ENCODE results near the gene ABCA3. TPM values are rescaled to one million over a fixed set of nuclear protein-coding genes. Genes with fewer than 3 reads are reported as not detected.

Gene ABCA3
- total and polyA plus RNA-seq, 2 donors (not counting 1 experiment from before 2014, with no cell fraction given) = 3.1 to 5.1 TPM

- no peaks in the 10 kb centered on the region for H3K4me1 Mint-ChIP-seq
- DNase-seq (no peak), ATAC-seq (ENCODE audit: low read depth) (no peak)
- intact Hi-C loops (cut with micrococcal nuclease) = no loop called here
- peaks cover 10% of the 10 kb centered on the region for H3K27me3 Mint-ChIP-seq
- Histone ChIP-seq H3K27me3 (replicated peaks in 1 of 4; ENCODE audit: control extremely low read depth in 1 of 4, control insufficient read depth in 3 of 4, insufficient read depth in 4 of 4, low read length in 3 of 4) (no peaks in the 10 kb centered on the region), H3K4me2 (replicated peaks; ENCODE audit: low read depth, low read length, poor library complexity, severe bottlenecking) (no peak overlapping the region), H4K20me1 (ENCODE audit: control insufficient read depth, insufficient read depth, low read length, poor library complexity, severe bottlenecking) (no peaks in the 10 kb centered on the region), H3K27ac (ENCODE audit: low read length in 2 of 2) (no peak overlapping the region), H3K79me2 (ENCODE audit: control insufficient read depth, insufficient read depth, low read length) (no peaks in the 10 kb centered on the region), H3K4me3 (ENCODE audit: control extremely low read depth in 1 of 5, extremely low read depth in 1 of 5, insufficient read depth in 1 of 5, low read depth in 2 of 5, low read length in 4 of 5) (no peak overlapping the region), H2AFZ (ENCODE audit: insufficient read depth, low read depth, low read length, poor library complexity, severe bottlenecking) (no peak overlapping the region), H3K9ac (ENCODE audit: low read length) (no peak overlapping the region), H3K9me3 (ENCODE audit: control extremely low read depth in 1 of 3, control insufficient read depth in 2 of 3, insufficient read depth in 1 of 3, low read length in 2 of 3) (no peaks in the 10 kb centered on the region), H3K36me3 (replicated peaks in 1 of 2; ENCODE audit: control extremely low read depth in 1 of 2, control insufficient read depth in 1 of 2, extremely low read depth in 1 of 2, insufficient read depth in 2 of 2, low read length in 1 of 2) (no peaks in the 10 kb centered on the region), H3K4me1 (ENCODE audit: control insufficient read depth in 2 of 2, insufficient read depth in 2 of 2, low read length in 2 of 2) (no peaks in the 10 kb centered on the region)
- H3K4me3 Mint-ChIP-seq = no peak overlapping the region
- ChIA-PET POLR2A (no interaction called here), CTCF (no interaction called here)
- TF ChIP-seq EZH2 (IDR thresholded peaks at IDR 0.05; ENCODE audit: borderline replicate concordance, insufficient read depth, low read depth, low read length, poor library complexity, severe bottlenecking) (no peak), CTCF (IDR thresholded peaks at IDR 0.05) (no peak)
- 86% methylated on average over 4 of the region's 5 CpGs for WGBS (ENCODE audit: insufficient coverage)
- no peak overlapping the region for H3K27ac Mint-ChIP-seq
- no peaks in the 10 kb centered on the region for H3K9me3 Mint-ChIP-seq (ENCODE audit: insufficient read depth)
Measured at GRCh38 chr16:2331931-2332267, 8.6 kb downstream of the ABCA3 start.

DNA sequence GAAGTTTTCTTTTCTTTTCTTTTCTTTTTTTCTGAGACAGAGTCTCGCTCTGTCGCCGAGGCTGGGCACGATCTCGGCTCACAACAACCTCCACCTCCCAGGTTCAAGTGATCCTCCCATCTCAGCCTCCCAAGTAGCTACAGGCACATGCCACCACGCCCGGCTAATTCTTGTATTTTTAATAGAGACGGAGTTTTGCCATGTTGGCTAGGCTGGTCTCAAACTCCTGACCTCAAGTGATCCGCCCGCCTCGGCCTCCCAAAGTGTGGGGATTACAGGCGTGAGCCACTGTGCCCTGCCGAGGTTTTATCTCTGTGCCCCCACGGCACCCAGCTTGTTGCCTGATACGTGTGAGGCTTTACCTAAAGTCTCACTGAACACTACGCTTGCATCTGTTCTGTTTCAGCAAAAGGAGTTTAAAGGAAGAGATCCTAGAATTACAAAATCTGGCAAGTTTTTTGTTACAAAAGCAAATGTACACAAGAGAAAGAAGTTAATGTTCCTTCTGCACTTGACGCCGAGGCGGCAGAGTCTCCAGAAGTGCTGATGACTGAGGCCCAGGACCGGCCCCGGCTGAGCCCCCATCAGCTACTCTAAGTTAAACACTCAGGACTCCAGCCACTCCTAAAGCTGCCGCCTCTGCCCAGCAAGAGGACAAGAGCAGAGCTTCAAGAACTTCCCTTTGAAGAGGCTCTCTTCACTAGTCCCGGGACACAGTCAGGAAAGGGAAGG is 9.2 kb downstream of the ABCA3 start:
- CTCF ChIA-PET = no interaction called here
- DNase-seq (no peak), ATAC-seq (ENCODE audit: low read depth) (no peak)
- no peak overlapping the region for H3K4me2 ChIP-seq (replicated peaks; ENCODE audit: low read depth, low read length, poor library complexity, severe bottlenecking)
- POLR2A ChIA-PET = no interaction called here
- no peak overlapping the region for H3K27ac Mint-ChIP-seq
- H3K36me3 ChIP-seq (replicated peaks in 1 of 2; ENCODE audit: control extremely low read depth in 1 of 2, control insufficient read depth in 1 of 2, extremely low read depth in 1 of 2, insufficient read depth in 2 of 2, low read length in 1 of 2) = no peaks in the 10 kb centered on the region
- 90% methylated on average over 16 of the region's 23 CpGs for WGBS (ENCODE audit: insufficient coverage)
- no peak overlapping the region for H3K9ac ChIP-seq (ENCODE audit: low read length)
- H3K4me1 ChIP-seq (ENCODE audit: control insufficient read depth in 2 of 2, insufficient read depth in 2 of 2, low read length in 2 of 2) = no peaks in the 10 kb centered on the region
- no peaks in the 10 kb centered on the region for H3K79me2 ChIP-seq (ENCODE audit: control insufficient read depth, insufficient read depth, low read length)
- H4K20me1 ChIP-seq (ENCODE audit: control insufficient read depth, insufficient read depth, low read length, poor library complexity, severe bottlenecking) = no peaks in the 10 kb centered on the region
- H3K27me3 Mint-ChIP-seq = peaks cover 10% of the 10 kb centered on the region
- no peak overlapping the region for H3K4me3 Mint-ChIP-seq
- H3K9me3 ChIP-seq (ENCODE audit: control extremely low read depth in 1 of 3, control insufficient read depth in 2 of 3, insufficient read depth in 1 of 3, low read length in 2 of 3) = no peaks in the 10 kb centered on the region
- H2AFZ ChIP-seq (ENCODE audit: insufficient read depth, low read depth, low read length, poor library complexity, severe bottlenecking) = no peak overlapping the region
- TF ChIP-seq EZH2 (IDR thresholded peaks at IDR 0.05; ENCODE audit: borderline replicate concordance, insufficient read depth, low read depth, low read length, poor library complexity, severe bottlenecking) (no peak), CTCF (IDR thresholded peaks at IDR 0.05) (no peak)
- no peak overlapping the region for H3K4me3 ChIP-seq (ENCODE audit: control extremely low read depth in 1 of 5, extremely low read depth in 1 of 5, insufficient read depth in 1 of 5, low read depth in 2 of 5, low read length in 4 of 5)
- intact Hi-C loops (cut with micrococcal nuclease) = no loop called here
- H3K4me1 Mint-ChIP-seq = no peaks in the 10 kb centered on the region
- no peaks in the 10 kb centered on the region for H3K27me3 ChIP-seq (replicated peaks in 1 of 4; ENCODE audit: control extremely low read depth in 1 of 4, control insufficient read depth in 3 of 4, insufficient read depth in 4 of 4, low read length in 3 of 4)
- H3K9me3 Mint-ChIP-seq (ENCODE audit: insufficient read depth) = no peaks in the 10 kb centered on the region
- H3K27ac ChIP-seq (ENCODE audit: low read length in 2 of 2) = no peak overlapping the region

Measured in B cell (primary cell).